ENCODE results near the gene ACKR3.

Gene ACKR3

GRCh38 chr2:236616031-236616430 is 46.4 kb downstream of the ACKR3 start:
- no peak for FAIRE-seq

- FAIRE-seq = no peak
These were observed 47.0 kb downstream of the ACKR3 start for GRCh38 chr2:236616624-236617023.

- FAIRE-seq = no peak
These were observed 47.7 kb downstream of the ACKR3 start for GRCh38 chr2:236617221-236617737.

DNA sequence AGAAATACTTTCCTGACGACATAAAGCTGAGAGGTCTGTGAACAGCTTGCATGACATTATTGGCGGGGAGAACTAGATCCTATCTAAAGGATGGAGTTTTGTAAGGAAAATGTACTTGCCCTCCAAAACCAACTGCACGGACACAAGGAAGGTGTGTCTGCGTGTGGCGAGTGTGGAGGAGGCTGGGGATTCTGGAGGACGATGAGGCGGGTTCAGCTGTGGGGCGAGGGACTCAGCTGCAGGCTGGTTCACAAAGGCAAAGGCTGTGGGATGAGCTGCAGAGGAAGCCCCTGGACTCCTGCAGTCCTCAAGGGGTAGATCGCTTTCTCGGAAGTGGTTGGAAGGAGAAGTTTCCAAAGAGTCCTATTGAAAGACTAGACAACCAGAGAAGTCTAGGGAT is 48.2 kb downstream of the ACKR3 start:
- no peak for FAIRE-seq

DNA sequence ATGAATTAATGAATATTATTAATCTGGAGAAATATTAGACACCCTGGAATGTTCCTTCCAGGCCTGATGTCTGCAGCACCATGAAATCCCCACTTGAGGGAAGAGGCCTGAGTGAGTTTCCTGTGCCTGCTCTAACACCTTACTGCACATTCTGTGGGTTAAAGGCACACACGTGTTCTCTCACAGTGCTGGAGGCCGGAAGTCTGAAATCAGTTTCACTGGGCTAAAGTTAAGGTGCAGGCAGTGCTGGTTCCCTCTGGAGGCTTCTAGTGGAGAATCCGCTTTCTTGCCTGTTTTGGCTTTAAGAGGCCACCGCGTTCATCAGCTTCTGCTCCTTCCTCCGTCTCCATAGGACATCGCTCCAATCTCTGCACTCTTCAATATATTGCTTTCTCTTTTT is 48.7 kb downstream of the ACKR3 start:
- no peak for FAIRE-seq

DNA sequence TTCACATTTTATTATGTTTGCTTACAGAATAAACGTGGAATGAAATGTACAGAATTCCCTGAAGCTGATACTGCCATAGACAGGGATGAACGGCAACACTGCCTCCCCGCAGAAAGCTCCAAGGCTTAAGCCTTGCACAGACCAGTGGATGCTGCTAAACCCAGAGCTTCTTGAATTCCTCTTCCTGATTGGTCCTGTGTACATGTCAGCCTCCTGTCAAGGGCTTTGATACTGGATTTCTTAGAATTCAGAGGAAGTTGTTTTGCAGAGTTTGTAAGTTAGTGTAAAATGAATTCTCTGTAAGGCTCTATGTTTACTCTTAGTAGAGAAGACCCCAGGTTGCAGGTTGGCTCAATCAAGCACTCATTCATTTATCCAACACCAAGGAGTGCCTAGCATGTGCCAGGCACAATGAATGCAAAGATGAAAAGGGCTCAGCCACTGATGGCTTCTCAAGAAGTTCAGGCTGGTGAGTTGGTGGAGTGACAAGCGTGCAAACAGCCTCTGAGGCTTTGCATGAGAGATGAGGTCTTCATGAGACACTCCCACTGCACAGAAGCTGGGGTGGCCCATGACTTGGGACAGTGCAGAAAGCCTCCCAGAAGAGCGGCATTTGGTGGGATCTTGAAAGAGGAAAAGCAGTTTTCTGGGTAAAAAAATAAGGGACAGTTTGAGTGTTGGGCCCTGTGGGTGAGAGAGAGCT is 50.4 kb downstream of the ACKR3 start:
- no peak for FAIRE-seq

- no peak for FAIRE-seq
These were observed 52.2 kb downstream of the ACKR3 start for GRCh38 chr2:236621786-236622185.

- FAIRE-seq = no peak
These were observed 52.6 kb downstream of the ACKR3 start for GRCh38 chr2:236622201-236622600.

GRCh38 chr2:236622660-236623059 is 53.0 kb downstream of the ACKR3 start:
- FAIRE-seq = no peak

- no peak for FAIRE-seq
These were observed 54.2 kb downstream of the ACKR3 start for GRCh38 chr2:236623816-236624215.

DNA sequence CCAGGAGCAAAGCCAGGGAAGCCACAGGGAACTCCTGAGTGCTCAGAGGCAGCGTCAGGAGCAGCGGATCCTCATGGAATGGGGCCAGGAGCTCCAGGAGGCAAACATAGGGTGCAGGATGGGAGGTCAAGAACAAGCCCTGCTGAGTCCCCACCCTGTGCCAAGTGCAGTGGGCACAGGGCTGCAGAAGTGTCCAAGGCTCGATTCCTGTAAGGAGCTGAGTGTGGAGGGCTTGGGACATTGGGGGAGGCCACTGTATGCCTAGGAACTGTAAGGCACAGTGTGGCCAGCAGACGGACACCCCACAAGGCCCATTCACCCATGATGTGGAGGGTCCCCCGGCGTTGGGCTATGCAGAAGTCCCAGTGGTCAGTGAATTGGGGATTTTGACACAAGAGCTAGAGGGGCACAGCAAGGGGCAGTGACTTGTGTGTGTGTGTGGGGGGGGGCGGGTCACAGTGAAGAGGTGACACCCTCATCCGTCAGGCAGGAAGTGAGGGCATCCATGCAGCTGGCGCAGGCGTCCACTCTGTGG is 55.6 kb downstream of the ACKR3 start:
- FAIRE-seq = no peak

GRCh38 chr2:236626391-236627150 is 56.9 kb downstream of the ACKR3 start:
- no peak for FAIRE-seq

- FAIRE-seq = no peak
These were observed 57.6 kb downstream of the ACKR3 start for GRCh38 chr2:236627193-236627592.

DNA sequence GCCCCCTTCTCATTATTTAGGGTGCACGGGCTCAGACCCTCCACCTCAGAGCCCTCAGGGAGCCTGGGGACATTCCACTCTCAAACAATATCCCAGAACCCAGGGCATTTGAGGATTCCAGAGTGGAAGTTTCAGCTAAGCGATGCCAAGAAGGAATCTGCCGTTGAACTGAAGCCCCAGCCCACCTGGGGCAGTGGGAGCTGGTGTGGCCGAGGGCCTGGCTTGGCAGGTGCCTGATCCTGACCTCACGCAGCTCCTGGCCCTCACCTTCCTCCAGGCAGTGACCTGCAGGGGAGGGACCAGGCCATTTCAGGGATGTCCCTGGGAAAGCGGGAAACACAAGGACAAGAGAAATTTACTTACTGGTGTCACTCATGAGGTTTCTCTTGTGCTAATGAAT is 58.2 kb downstream of the ACKR3 start:
- FAIRE-seq = no peak

GRCh38 chr2:236628256-236628901 is 58.8 kb downstream of the ACKR3 start:
- no peak for FAIRE-seq

GRCh38 chr2:236628981-236629605 is 59.5 kb downstream of the ACKR3 start:
- no peak for FAIRE-seq

DNA sequence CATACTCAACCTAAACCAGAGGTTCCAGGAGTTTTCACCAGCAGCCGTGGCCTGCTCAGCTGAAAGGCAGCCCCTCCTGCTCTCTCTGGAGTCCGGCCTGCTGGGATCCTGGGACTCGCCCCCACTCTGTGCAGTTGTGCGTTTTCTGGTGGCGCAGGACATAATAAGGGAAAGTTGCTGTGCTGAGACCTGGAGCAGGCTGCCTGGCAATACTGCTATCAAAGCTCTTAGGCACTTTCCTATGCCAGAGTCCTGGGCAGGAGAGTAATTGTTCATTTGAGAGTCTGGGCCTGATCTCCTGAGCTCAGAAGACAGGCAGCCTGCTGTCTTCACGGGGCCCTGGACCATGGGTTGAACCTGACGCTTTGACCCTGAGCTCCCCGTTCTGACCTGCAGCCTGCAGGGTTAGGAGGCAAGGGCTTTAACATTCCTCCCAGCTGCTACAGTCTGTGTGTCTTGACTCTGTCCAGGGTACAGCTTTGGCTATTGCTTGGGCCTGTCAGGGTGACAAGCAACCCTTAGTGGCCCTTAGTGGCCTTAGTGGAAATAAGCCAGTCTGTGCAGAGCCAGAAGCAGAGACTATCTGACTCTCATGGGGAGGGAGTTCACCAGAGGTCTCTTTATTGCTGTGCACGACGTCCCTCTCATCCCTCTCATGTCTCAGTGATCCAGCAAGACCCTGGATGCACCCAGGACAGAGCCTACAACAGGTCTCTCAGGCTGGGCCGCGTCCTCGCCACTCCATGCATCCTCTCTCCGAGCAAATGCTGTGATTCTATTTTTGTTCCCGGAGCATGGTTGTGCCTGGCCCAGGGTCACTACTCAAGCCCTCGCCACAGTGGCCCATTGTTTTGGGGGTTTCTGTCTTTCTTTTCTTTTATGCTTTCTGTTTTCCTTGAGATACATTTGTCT is 60.6 kb downstream of the ACKR3 start:
- FAIRE-seq = no peak

GRCh38 chr2:236631281-236631855 is 61.7 kb downstream of the ACKR3 start:
- FAIRE-seq = no peak

DNA sequence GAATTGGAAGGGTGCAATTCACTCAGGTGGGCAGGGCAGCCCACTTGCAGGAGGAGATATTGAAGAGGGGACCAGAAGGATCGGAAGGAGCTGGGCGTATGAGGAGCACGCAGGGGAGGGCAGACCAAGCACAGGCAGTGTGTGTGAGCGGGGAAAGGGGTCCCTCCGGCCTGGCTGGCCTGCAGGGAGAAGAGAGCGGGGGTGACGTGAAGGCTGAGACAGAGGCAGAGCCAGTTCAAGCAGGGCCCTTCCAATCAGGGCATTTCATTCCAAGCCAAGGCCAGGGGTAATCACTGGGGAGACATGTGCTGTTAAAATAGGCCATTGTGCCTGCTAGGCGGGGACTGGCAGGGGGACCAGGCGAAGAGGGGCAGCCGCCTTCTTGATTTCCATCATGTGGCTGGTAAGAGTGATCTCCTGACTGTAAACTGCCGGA is 62.2 kb downstream of the ACKR3 start:
- no peak for FAIRE-seq
